ENCODE results near the gene RALGPS2. TPM values are rescaled to one million over a fixed set of nuclear protein-coding genes. Genes with fewer than 3 reads are reported as not detected.

Gene RALGPS2
- total and polyA plus RNA-seq, 2 of the 13 experiments (the other 11 are each of a cell fraction or from before 2014, with no cell fraction given), result 15.6 to 36.0 TPM

GRCh38 chr1:178726087-178726517, 1.1 kb downstream of the RALGPS2 start (continued):
- TF ChIP-seq, protein P1, sequence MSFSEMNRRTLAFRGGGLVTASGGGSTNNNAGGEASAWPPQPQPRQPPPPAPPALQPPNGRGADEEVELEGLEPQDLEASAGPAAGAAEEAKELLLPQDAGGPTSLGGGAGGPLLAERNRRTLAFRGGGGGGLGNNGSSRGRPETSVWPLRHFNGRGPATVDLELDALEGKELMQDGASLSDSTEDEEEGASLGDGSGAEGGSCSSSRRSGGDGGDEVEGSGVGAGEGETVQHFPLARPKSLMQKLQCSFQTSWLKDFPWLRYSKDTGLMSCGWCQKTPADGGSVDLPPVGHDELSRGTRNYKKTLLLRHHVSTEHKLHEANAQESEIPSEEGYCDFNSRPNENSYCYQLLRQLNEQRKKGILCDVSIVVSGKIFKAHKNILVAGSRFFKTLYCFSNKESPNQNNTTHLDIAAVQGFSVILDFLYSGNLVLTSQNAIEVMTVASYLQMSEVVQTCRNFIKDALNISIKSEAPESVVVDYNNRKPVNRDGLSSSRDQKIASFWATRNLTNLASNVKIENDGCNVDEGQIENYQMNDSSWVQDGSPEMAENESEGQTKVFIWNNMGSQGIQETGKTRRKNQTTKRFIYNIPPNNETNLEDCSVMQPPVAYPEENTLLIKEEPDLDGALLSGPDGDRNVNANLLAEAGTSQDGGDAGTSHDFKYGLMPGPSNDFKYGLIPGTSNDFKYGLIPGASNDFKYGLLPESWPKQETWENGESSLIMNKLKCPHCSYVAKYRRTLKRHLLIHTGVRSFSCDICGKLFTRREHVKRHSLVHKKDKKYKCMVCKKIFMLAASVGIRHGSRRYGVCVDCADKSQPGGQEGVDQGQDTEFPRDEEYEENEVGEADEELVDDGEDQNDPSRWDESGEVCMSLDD (CRISPR knock-in tag; IDR thresholded peaks at IDR 0.05; ENCODE audit: borderline replicate concordance), result no peak
- TF ChIP-seq BRD4 (CRISPR knock-in tag; IDR thresholded peaks at IDR 0.05) (no peak), ZNF101 (CRISPR knock-in tag; IDR thresholded peaks at IDR 0.05; ENCODE audit: borderline replicate concordance, low read depth) (no peak), BATF2 (CRISPR knock-in tag; IDR thresholded peaks at IDR 0.05) (no peak), YEATS4 (CRISPR knock-in tag; IDR thresholded peaks at IDR 0.05; ENCODE audit: borderline replicate concordance) (peak; percentile 19; the same call in 1 of the 2 replicates), HNRNPUL1 (IDR thresholded peaks at IDR 0.05; ENCODE audit: low read depth, low read length) (no peak), MBD4 (IDR thresholded peaks at IDR 0.05; ENCODE audit: borderline replicate concordance, low read length) (no peak), ELF1 (CRISPR knock-in tag; IDR thresholded peaks at IDR 0.05) (no peak), SRF (IDR thresholded peaks at IDR 0.05; ENCODE audit: low read depth, low read length) (no peak), ZSCAN9 (CRISPR knock-in tag; IDR thresholded peaks at IDR 0.05; ENCODE audit: borderline replicate concordance) (peak; percentile 34; the same call in 1 of the 2 replicates), RXRA (CRISPR knock-in tag; IDR thresholded peaks at IDR 0.05) (no peak), IKZF5 (CRISPR knock-in tag; IDR thresholded peaks at IDR 0.05) (peak; percentile 71; the same call in 1 of the 2 replicates), PCBP1 (IDR thresholded peaks at IDR 0.05; ENCODE audit: borderline replicate concordance, low read depth, low read length) (no peak)
- TF ChIP-seq, protein P2, sequence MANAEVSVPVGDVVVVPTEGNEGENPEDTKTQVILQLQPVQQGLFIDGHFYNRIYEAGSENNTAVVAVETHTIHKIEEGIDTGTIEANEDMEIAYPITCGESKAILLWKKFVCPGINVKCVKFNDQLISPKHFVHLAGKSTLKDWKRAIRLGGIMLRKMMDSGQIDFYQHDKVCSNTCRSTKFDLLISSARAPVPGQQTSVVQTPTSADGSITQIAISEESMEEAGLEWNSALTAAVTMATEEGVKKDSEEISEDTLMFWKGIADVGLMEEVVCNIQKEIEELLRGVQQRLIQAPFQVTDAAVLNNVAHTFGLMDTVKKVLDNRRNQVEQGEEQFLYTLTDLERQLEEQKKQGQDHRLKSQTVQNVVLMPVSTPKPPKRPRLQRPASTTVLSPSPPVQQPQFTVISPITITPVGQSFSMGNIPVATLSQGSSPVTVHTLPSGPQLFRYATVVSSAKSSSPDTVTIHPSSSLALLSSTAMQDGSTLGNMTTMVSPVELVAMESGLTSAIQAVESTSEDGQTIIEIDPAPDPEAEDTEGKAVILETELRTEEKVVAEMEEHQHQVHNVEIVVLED (CRISPR knock-in tag; IDR thresholded peaks at IDR 0.05; ENCODE audit: borderline replicate concordance), result no peak

All from HepG2 (cell line).